Vagina (tissue), 2 donors: ENCODE results near the gene ITIH5.

Experiments used
- POLR2A ChIP-seq, 2 donors: fragments of 450-650 bp; IDR thresholded peaks; one replicate each; pipeline ENCODE4 v1.6.1; 2017; ENCODE audit warnings: antibody characterized with exemption in 2 of 2, mild to moderate bottlenecking in 2 of 2, moderate library complexity in 2 of 2
- POLR2AphosphoS5 ChIP-seq, 2 donors: sonication (generic); formaldehyde crosslinking; IDR thresholded peaks; one replicate each; pipeline ENCODE4 v1.9.0; 2017; ENCODE audit warnings: antibody characterized with exemption in 2 of 2, mild to moderate bottlenecking in 2 of 2, low read depth in 1 of 2; ENCODE audit not compliant: insufficient read depth in 1 of 2
- TF ChIP-seq, protein P1 (sequence below), 3 experiments: fragments of 450-650 bp in 2 of 3; fragments of 200-600 bp in 1 of 3; sonication (generic) in 1 of 3; IDR thresholded peaks; one replicate each; pipeline ENCODE4 v1.5.1; 2017 to 2019; ENCODE audit warnings: antibody characterized with exemption in 3 of 3, mild to moderate bottlenecking in 2 of 3, moderate library complexity in 2 of 3

DNA sequence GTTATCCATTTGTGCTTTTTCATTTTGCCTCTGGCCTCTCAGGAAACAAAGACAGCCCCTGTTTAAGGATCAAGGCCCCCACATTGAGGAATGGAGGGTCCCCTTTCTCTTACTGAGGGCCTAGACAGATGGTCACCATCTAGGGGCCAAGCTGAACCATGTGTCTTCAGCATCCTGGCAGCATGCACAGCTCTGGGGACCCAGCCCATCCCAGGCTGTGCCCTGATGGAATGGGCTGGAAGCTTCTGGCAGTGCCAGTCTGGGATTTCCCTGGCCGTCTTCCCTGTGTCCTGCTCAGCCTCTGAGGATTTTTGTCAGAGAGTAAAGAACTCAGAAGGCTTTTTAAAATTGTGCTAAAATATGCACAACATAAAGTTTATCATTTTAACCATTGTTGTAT is 116.8 kb downstream of the ITIH5 start:
- TF ChIP-seq, protein P1, sequence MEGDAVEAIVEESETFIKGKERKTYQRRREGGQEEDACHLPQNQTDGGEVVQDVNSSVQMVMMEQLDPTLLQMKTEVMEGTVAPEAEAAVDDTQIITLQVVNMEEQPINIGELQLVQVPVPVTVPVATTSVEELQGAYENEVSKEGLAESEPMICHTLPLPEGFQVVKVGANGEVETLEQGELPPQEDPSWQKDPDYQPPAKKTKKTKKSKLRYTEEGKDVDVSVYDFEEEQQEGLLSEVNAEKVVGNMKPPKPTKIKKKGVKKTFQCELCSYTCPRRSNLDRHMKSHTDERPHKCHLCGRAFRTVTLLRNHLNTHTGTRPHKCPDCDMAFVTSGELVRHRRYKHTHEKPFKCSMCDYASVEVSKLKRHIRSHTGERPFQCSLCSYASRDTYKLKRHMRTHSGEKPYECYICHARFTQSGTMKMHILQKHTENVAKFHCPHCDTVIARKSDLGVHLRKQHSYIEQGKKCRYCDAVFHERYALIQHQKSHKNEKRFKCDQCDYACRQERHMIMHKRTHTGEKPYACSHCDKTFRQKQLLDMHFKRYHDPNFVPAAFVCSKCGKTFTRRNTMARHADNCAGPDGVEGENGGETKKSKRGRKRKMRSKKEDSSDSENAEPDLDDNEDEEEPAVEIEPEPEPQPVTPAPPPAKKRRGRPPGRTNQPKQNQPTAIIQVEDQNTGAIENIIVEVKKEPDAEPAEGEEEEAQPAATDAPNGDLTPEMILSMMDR (IDR thresholded peaks at IDR 0.05), result no peak
- no peak for TF ChIP-seq POLR2A (IDR thresholded peaks at IDR 0.05)
- TF ChIP-seq POLR2AphosphoS5 (IDR thresholded peaks at IDR 0.05; ENCODE audit: insufficient read depth in 1 of 2, low read depth in 1 of 2), result no peak
